Sigmoid colon (tissue), 7 donors: ENCODE measurements around the gene FILIP1. TPM values are rescaled to one million over a fixed set of nuclear protein-coding genes. Genes with fewer than 3 reads are reported as not detected.

ENCODE experiments used
- DNase-seq: peaks from one replicate; pipeline ENCODE4 v3.0.0-alpha.2; 2019
- H3K27ac ChIP-seq, 4 donors: fragments of 200-600 bp; sonication (generic); one replicate each; pipeline ENCODE4 v1.5.1; 2016 to 2019; ENCODE audit warnings: mild to moderate bottlenecking in 1 of 4
- H3K27me3 ChIP-seq, 3 donors: fragments of 200-600 bp; sonication (generic); one replicate each; pipeline ENCODE4 v1.5.1; 2019; ENCODE audit warnings: mild to moderate bottlenecking in 1 of 3
- H3K36me3 ChIP-seq, 4 donors: fragments of 200-600 bp; sonication (generic); one replicate each; pipeline ENCODE4 v1.5.1; 2016 to 2019
- H3K4me1 ChIP-seq, 4 donors: fragments of 200-600 bp; sonication (generic); one replicate each; pipeline ENCODE4 v1.5.1; 2017 to 2019
- H3K4me3 ChIP-seq, 4 donors: fragments of 200-600 bp; sonication (generic); one replicate each; pipeline ENCODE4 v1.5.1; 2017 to 2019; ENCODE audit warnings: mild to moderate bottlenecking in 2 of 4, moderate library complexity in 1 of 4
- H3K9me3 ChIP-seq, 4 donors: fragments of 200-600 bp in 3 of 4; sonication (generic) in 3 of 4; one replicate each; pipeline versions ENCODE4 v1.5.1 to v1.6.1; 2013 to 2019
- CTCF ChIP-seq, 4 experiments: fragments of 450-650 bp in 3 of 4; fragments of 200-600 bp in 1 of 4; IDR thresholded peaks; one replicate each; pipeline ENCODE4 v1.5.1; 2016 to 2019; ENCODE audit warnings: antibody characterized with exemption in 4 of 4, mild to moderate bottlenecking in 3 of 4, moderate library complexity in 2 of 4
- EP300 ChIP-seq, 4 donors: sonication (generic); formaldehyde crosslinking; IDR thresholded peaks; one replicate each; pipeline ENCODE4 v1.6.1; 2017; ENCODE audit warnings: antibody characterized with exemption in 4 of 4
- POLR2A ChIP-seq, 2 donors: fragments of 450-650 bp; IDR thresholded peaks; one replicate each; pipeline ENCODE4 v1.6.1; 2016; ENCODE audit warnings: antibody characterized with exemption in 2 of 2, mild to moderate bottlenecking in 2 of 2, moderate library complexity in 2 of 2
- POLR2AphosphoS5 ChIP-seq, 4 donors: sonication (generic); formaldehyde crosslinking; IDR thresholded peaks; one replicate each; pipeline ENCODE4 v1.6.1; 2017; ENCODE audit warnings: antibody characterized with exemption in 4 of 4
- WGBS, 2 donors: extraction: QIAGEN DNeasy Blood & Tissue Kit; methylation state at CpG; one replicate each; pipeline ENCODE4 v1.1.7; 2013; 5-methylcytosine and 5-hydroxymethylcytosine counted together
- intact Hi-C: fragments of 100-400 bp; cut with DNase I; formaldehyde crosslinking; loops from one replicate; pipeline ENCODE4 v1.15.1; 2023
- polyA plus RNA-seq, 3 donors: library from polyadenylated mRNA; stranded (reverse); fragments of 200-250 nt; gene quantifications; one replicate each; pipeline ENCODE4 v1.2.3, GENCODE V29; 2013
- total RNA-seq, 4 donors: library from RNA; depleted of rRNA; stranded (reverse); fragments of >200 nt; gene quantifications; one replicate each; pipeline ENCODE4 v1.1.0, GENCODE V29; 2016
- donor health status: healthy with polysubstance abuse.
- donor health status: Bipolar disorder and iron deficiency.
- donor health status: healthy.

The FILIP1 gene
- total and polyA plus RNA-seq, 7 donors: 0.46 to 72.8 (median 47.1) TPM

- intact Hi-C loops: no loop called here
- no peak for TF ChIP-seq POLR2A (IDR thresholded peaks at IDR 0.05)
- no peak for TF ChIP-seq CTCF (IDR thresholded peaks at IDR 0.05)
- no peak for TF ChIP-seq EP300 (IDR thresholded peaks at IDR 0.05)
- H3K27ac ChIP-seq: no peak overlapping the region
- no peaks in the 10 kb centered on the region for H3K27me3 ChIP-seq
- no peaks in the 10 kb centered on the region for H3K9me3 ChIP-seq
- no peak for DNase-seq
- H3K36me3 ChIP-seq: peaks cover 0 to 15% (median 0%) of the 10 kb centered on the region in 4 donors
- peaks cover 0 to 25% (median 20%) of the 10 kb centered on the region in 4 donors for H3K4me1 ChIP-seq
- H3K4me3 ChIP-seq: no peak overlapping the region
Observed at GRCh38 chr6:75344455-75344854, 149.1 kb downstream of the FILIP1 start.

GRCh38 chr6:75344021-75344420 is 149.6 kb downstream of the FILIP1 start:
- Histone ChIP-seq H3K27me3 (no peaks in the 10 kb centered on the region), H3K9me3 (no peaks in the 10 kb centered on the region), H3K36me3 (peaks cover 0 to 15% (median 0%) of the 10 kb centered on the region in 4 donors), H3K27ac (no peak overlapping the region), H3K4me3 (no peak overlapping the region), H3K4me1 (peaks cover 0 to 21% (median 15%) of the 10 kb centered on the region in 4 donors)
- intact Hi-C loops: no loop called here
- no peak for DNase-seq
- TF ChIP-seq POLR2AphosphoS5 (IDR thresholded peaks at IDR 0.05): no peak
- no peak for TF ChIP-seq CTCF (IDR thresholded peaks at IDR 0.05)

GRCh38 chr6:75337835-75338580 is 155.6 kb downstream of the FILIP1 start:
- no peak for DNase-seq
- TF ChIP-seq EP300 (IDR thresholded peaks at IDR 0.05) (no peak), CTCF (IDR thresholded peaks at IDR 0.05) (no peak), POLR2AphosphoS5 (IDR thresholded peaks at IDR 0.05) (no peak), POLR2A (IDR thresholded peaks at IDR 0.05) (no peak)
- Histone ChIP-seq H3K4me1 (peaks cover 0 to 29% (median 16%) of the 10 kb centered on the region in 4 donors), H3K9me3 (no peaks in the 10 kb centered on the region), H3K27me3 (no peaks in the 10 kb centered on the region), H3K36me3 (peaks cover 0 to 14% (median 0%) of the 10 kb centered on the region in 4 donors), H3K4me3 (no peak overlapping the region), H3K27ac (no peak overlapping the region)
- intact Hi-C loops: no loop called here
- 63 to 76% methylated on average over 4 of the region's 4 CpGs for WGBS, 2 donors

- no peaks in the 10 kb centered on the region for H3K27me3 ChIP-seq
- H3K4me3 ChIP-seq: no peak overlapping the region
- H3K4me1 ChIP-seq: peaks cover 0 to 29% (median 16%) of the 10 kb centered on the region in 4 donors
- peak overlapping the region in 2 of 4 donors; percentile 40 to 60 for H3K27ac ChIP-seq
- TF ChIP-seq EP300 (IDR thresholded peaks at IDR 0.05): no peak
- peak in 2 of 4 donors; percentile 12 to 16 for TF ChIP-seq POLR2AphosphoS5 (IDR thresholded peaks at IDR 0.05)
- H3K36me3 ChIP-seq: peaks cover 0 to 13% (median 0%) of the 10 kb centered on the region in 4 donors
- intact Hi-C loops: no loop called here
- DNase-seq: no peak
- 68 to 74% methylated on average over 4 of the region's 4 CpGs for WGBS, 2 donors
- H3K9me3 ChIP-seq: no peaks in the 10 kb centered on the region
Observed at GRCh38 chr6:75334266-75335040, 159.1 kb downstream of the FILIP1 start.

- DNase-seq: no peak
- peaks cover 0 to 29% (median 16%) of the 10 kb centered on the region in 4 donors for H3K4me1 ChIP-seq
- no peak overlapping the region for H3K4me3 ChIP-seq
- H3K36me3 ChIP-seq: peaks cover 0 to 13% (median 0%) of the 10 kb centered on the region in 4 donors
- no peaks in the 10 kb centered on the region for H3K27me3 ChIP-seq
- intact Hi-C loops: no loop called here
- no peaks in the 10 kb centered on the region for H3K9me3 ChIP-seq
- TF ChIP-seq POLR2A (IDR thresholded peaks at IDR 0.05): no peak
- no peak for TF ChIP-seq CTCF (IDR thresholded peaks at IDR 0.05)
- TF ChIP-seq EP300 (IDR thresholded peaks at IDR 0.05): no peak
- TF ChIP-seq POLR2AphosphoS5 (IDR thresholded peaks at IDR 0.05): no peak
- 82 to 86% methylated on average over 2 of the region's 2 CpGs for WGBS, 2 donors
- peak overlapping the region in 2 of 4 donors; percentile 40 to 60 for H3K27ac ChIP-seq
Observed at GRCh38 chr6:75333676-75334200, 159.9 kb downstream of the FILIP1 start.
